G401.6 (cell line): ENCODE measurements around the gene TPCN2.
"Not testable (repeated sequence)": the region's sequence is repeated elsewhere in the genome, so short reads cannot be mapped to it uniquely, and the experiment has no call there.

Experiments
- FAIRE-seq: peaks from 2 replicates; lab custom pipeline; 2012; peaks lifted over from hg19 to GRCh38; lab: Jason Lieb, UNC

TPCN2 gene

GRCh38 chr11:69131121-69131566 is 82.4 kb downstream of the TPCN2 start:
- FAIRE-seq = no peak

DNA sequence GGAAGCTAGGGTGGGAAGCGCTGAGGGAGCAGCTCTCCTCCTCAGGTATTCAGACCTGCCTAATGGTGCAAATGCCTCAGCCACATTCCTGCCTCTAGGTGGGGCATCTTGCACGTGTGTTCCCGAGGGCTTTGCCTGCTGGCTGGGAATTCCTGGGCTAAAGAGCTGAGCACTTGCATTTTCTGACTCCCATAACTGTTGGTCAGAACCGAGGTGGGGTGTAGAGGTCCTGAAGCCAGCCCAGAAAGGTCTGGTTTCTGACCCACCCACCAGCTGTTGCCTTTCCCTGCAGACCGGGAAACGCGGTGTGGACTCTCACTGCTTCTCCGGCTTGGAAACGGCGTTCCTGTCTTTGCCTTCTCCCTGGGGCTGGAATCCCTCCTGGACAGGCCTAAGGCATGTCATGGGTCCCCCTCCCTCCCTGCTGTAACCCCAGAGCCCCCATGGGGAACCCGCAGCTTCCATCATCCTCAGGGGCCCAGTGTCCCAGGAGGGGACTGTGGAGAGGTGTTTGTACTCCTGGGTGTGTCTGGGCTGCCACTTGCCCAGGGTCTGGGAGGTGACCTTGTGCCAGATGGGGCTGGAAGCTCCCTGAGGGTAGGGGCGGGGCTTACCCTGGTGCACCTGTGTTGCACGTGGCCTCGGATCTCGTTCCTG is 83.0 kb downstream of the TPCN2 start:
- peak; percentile 61 for FAIRE-seq

DNA sequence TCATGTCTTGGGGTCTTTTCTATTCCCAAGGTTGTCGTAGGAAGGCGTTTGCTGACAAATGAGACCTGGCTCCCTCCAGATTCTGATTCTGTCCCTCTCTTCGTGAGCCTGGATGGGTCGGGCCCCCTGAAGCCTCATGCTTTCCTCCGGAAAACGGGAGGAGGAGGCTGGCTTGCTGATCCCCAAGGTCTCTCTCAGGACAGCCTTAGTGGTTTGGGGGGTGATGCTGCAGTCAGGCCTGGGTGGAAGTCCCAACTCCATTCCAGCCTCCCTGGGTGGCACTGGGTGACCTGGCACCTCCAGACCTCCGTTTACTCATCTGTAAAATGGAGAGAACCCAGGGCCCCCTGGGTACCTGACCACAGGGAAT is 83.6 kb downstream of the TPCN2 start:
- no peak for FAIRE-seq

DNA sequence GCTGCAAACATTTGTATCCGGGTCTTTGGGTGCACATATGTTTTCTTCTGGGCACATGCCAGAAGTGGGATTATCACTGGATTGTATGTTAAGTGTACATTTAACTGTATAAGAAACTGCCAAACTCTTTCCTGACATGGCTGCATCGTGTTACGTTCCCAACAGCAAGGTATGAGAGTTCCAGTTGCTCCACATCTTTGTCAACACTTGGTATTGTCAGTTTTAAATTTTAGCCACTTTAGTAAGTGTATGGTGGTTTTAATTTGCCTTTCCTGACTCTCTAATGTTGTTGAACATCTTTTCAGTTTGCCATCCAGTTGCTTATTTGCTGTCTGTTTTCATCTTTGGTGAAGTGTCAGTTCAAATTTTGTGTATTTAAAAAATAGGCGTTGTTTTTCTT is 84.5 kb downstream of the TPCN2 start:
- FAIRE-seq = no peak

DNA sequence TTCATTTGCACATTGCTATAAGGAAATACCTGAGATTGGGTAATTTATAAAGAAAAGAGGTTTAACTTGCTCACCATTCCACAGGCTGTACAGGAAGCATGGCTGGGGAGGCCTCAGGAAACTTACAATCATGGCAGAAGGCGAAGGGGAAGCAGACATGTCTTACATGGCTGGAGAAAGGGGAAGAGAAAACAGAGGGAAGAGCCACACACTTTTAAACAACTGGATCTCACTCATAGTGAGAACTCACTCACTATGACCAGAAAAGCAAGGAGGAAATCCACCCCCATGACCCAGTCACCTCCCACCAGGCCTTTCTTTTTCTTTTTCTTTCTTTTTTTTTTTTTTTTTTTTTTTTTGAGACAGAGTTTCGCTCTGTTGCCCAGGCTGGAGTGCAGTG is 85.5 kb downstream of the TPCN2 start:
- FAIRE-seq = not testable (repeated sequence)

- no peak for FAIRE-seq
These were observed 86.2 kb downstream of the TPCN2 start for GRCh38 chr11:69134957-69135356.

GRCh38 chr11:69135420-69136363 is 87.0 kb downstream of the TPCN2 start:
- no peak for FAIRE-seq

GRCh38 chr11:69136471-69136870 is 87.7 kb downstream of the TPCN2 start:
- no peak for FAIRE-seq

GRCh38 chr11:69137151-69137844 is 88.6 kb downstream of the TPCN2 start:
- FAIRE-seq = no peak

DNA sequence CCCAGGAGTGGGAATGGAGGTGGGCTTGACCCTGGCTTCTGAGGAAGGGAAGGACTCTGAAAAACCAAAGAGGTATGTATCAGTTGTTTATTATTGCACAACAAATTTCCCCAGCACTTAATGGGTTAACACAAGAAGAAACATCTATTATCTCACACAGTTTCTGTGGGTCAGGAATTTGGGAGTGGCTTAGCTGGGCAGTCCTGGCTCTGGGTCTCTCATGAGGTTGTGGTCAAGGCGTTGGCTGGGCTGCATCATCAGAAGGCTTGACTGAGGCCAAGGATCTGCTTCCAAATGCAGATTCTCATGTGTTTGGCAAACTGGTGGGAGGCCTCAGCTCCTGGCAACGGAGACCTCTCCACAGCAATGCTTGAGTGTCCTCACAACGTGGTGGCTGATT is 89.5 kb downstream of the TPCN2 start:
- FAIRE-seq = no peak

- not testable (repeated sequence) for FAIRE-seq
These were observed 91.4 kb downstream of the TPCN2 start for GRCh38 chr11:69140161-69140560.

DNA sequence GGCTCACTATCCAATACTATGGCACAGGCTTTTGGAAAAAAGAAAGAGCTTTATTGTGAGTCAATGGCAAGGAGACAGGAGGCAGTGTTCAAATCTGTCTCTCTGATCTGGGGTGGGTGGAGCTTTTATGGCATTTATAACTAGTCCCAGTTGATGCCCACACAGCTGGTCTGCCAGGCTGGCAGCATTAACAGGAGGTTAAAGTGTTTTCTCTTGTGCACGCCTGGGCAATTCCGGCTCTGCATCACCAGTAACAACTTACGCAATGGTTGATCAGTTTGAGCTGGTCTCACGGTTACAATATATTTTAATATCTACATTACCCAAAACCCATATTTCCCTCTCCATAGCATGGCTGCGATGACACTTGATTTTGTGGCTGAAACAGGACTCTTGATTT is 91.9 kb downstream of the TPCN2 start:
- no peak for FAIRE-seq

- FAIRE-seq = no peak
These were observed 93.0 kb downstream of the TPCN2 start for GRCh38 chr11:69141742-69142141.

DNA sequence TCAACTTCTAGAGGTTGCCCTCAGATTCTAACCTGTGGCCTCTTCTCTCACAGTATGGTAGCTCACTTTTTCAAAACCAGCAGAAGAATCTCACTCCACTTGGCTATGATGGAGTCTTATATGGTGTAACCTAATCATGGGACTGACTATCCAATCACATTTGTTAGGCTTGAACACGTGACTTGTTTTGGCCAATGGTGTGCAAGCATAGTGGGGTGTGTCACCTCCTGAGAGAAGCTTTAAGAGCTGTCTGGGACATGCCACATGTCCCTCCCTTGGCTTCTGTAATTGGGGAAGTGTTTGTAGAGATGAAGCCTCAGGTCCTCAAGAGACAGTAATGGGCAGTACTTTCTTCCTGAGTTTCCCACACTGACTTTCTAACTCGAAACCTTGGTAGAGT is 94.2 kb downstream of the TPCN2 start:
- FAIRE-seq = no peak

GRCh38 chr11:69144316-69145049 is 95.8 kb downstream of the TPCN2 start:
- FAIRE-seq = no peak

GRCh38 chr11:69145050-69145380 is 96.3 kb downstream of the TPCN2 start:
- FAIRE-seq = no peak

DNA sequence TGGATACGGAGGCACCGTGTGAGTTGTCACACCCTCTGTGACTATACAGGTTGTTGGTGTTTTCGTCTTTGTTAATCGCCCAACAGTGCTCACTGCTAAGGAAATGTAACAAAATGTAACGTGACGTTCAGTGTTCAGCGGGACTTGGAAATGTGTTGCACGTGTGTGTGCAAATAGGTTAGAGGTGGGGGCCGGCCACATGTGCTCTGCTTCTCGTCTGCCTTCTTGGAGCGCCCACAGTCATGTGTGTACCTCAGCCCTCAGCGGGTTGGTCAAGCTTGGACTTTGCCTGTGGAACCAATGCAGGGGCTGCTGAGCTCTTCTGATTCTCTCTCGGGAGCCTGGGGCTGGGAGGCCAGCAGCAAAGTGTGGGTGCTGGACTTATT is 99.6 kb downstream of the TPCN2 start:
- no peak for FAIRE-seq

DNA sequence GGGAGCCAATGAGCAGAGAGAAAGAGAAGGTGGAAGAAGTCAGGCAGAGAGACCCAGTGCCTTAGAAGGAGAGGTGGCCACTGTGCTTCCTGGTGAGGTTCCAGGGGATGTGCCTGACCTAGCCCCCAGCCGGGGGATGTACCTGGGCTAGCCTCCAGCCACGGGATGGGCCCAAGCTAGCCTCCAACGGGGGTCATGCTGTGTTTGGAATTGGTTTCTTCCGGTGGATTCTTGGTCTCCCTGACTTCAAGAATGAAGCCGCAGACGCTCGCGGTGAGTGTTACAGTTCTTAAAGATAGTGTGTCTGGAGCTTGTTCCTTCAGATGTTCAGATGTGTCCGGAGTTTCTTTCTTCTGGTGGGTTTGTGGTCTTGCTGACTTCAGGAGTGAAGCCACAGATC is 100.1 kb downstream of the TPCN2 start:
- no peak for FAIRE-seq

DNA sequence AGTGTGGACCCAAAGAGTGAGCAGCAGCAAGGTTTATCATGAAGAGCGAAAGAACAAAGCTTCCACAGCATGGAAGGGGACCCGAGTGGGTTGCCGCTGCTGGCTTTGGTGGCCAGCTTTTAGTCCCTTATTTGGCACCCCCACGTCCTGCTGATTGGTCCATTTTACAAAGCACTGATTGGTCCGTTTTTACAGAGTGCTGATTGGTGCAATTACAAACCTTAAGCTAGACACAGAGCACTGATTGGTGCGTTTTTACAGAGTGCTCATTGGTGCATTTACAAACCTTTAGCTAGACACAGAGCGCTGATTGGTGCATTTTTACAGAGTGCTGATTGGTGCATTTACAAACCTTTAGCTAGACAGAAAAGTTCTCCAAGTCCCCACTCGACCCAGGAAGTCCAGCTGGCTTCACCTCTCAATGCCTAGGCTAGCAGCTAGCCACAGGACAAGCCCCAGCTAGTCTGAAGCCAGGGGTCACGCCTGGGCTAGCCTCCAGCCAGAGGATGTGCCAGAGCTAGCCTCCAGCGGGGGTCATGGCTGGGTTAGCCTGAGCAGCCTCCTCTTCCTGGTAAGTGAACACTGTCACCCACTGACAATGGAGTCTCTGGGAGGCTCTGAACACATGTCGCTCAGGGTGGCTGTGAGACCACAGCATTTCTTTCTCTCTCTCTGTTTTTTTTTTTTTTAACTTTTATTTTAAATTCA is 100.8 kb downstream of the TPCN2 start:
- not testable (repeated sequence) for FAIRE-seq

GRCh38 chr11:69150175-69150574 is 101.4 kb downstream of the TPCN2 start:
- no peak for FAIRE-seq

DNA sequence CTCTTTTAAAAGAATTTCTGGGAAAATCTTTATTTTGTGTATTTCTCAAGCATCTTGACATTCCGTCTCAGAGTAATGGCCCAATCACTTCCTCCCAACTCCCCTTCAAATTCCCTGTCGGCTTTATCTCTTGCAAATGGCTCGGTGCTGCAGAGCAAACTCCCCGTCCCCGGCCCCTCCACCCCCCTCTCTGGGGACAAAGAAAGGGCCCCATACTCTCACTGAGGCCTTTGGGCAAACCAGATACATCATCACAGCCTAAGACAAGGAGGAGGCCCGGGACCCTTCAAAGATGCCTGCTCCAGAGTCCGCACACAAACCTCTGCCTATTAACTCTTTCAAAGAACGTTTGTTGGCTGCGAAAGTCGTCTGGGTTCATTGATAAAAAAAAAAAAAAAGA is 103.1 kb downstream of the TPCN2 start:
- no peak for FAIRE-seq
